BLaER1 (cell line): ENCODE data around the gene DENND5B.
"Not testable (repeated sequence)": the region's sequence is repeated elsewhere in the genome, so short reads cannot be mapped to it uniquely, and the experiment has no call there.

Source experiments
- H3K27ac ChIP-seq: shearing (Covaris generic); formaldehyde crosslinking; 2 replicates; pipeline ENCODE4 v1.8.1; 2022
- H3K27me3 ChIP-seq: shearing (Covaris generic); formaldehyde crosslinking; 2 replicates; pipeline ENCODE4 v1.8.1; 2022
- H3K36me3 ChIP-seq: shearing (Covaris generic); formaldehyde crosslinking; 2 replicates; pipeline ENCODE4 v1.8.1; 2022
- H3K4me1 ChIP-seq: shearing (Covaris generic); formaldehyde crosslinking; 2 replicates; pipeline ENCODE4 v1.8.1; 2022
- H3K4me2 ChIP-seq: shearing (Covaris generic); formaldehyde crosslinking; 2 replicates; pipeline ENCODE4 v1.8.1; 2022
- H3K4me3 ChIP-seq: shearing (Covaris generic); formaldehyde crosslinking; 2 replicates; pipeline ENCODE4 v1.8.1; 2022
- H3K9ac ChIP-seq: shearing (Covaris generic); formaldehyde crosslinking; 2 replicates; pipeline ENCODE4 v1.8.1; 2022
- H3K9me3 ChIP-seq: shearing (Covaris generic); formaldehyde crosslinking; 2 replicates; pipeline ENCODE4 v1.8.1; 2022
- H4K20me1 ChIP-seq: shearing (Covaris generic); formaldehyde crosslinking; 2 replicates; pipeline ENCODE4 v1.8.1; 2022
- Cebpa-rat ChIP-seq: shearing (Covaris generic); IDR thresholded peaks from 2 replicates; pipeline ENCODE4 v1.8.1; 2022

DENND5B gene

DNA sequence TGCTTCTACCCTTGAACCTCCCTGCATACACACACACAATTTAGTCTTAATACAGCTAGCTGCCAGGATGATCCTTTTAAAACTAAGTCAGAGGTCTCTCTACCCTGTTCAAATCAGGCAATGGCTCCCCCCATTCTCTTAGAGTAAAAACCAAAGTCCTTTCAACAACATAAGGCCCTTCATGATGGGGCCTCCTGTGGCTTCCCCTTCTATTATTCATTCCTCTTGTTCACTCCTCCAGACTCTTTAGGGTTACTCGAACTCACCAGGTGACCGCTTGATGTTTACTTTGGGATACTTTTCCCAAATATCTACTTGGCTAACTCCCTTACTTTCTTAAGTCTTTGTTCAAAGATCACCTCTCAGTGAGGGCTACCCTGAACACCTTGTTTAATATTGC lies 30.4 kb downstream of the DENND5B start:
- Histone ChIP-seq H3K4me3 (no peak overlapping the region), H3K36me3 (no peaks in the 10 kb centered on the region; the same call in 1 of the 2 replicates), H3K27me3 (no peaks in the 10 kb centered on the region), H3K4me1 (no peaks in the 10 kb centered on the region), H4K20me1 (peaks cover 7% of the 10 kb centered on the region; the same call in 1 of the 2 replicates), H3K9ac (no peak overlapping the region), H3K4me2 (no peak overlapping the region), H3K27ac (no peak overlapping the region), H3K9me3 (peaks cover 10% of the 10 kb centered on the region)
- TF ChIP-seq Cebpa-rat: no peak

DNA sequence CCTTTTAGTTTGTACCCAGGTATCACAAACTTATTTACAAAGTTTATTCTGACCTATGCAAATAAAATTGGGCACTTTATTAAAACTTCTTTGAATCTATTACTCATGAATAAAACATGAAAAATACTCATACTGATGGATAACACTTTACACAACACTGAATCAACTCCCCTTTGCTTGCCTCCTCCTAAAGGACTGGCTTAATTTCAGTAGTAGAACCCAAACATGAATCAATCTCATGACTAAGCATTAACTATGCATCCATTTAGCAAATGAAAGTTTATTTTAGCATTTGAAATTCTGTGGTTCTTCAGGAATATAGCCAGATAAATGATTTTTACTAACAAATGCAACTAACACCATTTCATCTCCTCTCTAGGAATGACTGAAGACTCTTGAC lies 32.4 kb downstream of the DENND5B start:
- H4K20me1 ChIP-seq: peaks cover 5% of the 10 kb centered on the region; the same call in 1 of the 2 replicates
- no peak overlapping the region for H3K4me3 ChIP-seq
- no peak overlapping the region for H3K4me2 ChIP-seq
- no peaks in the 10 kb centered on the region for H3K4me1 ChIP-seq
- H3K27me3 ChIP-seq: no peaks in the 10 kb centered on the region
- H3K36me3 ChIP-seq: no peaks in the 10 kb centered on the region; the same call in 1 of the 2 replicates
- no peak overlapping the region for H3K27ac ChIP-seq
- no peak overlapping the region for H3K9ac ChIP-seq
- peaks cover 12% of the 10 kb centered on the region for H3K9me3 ChIP-seq
- TF ChIP-seq Cebpa-rat: no peak

DNA sequence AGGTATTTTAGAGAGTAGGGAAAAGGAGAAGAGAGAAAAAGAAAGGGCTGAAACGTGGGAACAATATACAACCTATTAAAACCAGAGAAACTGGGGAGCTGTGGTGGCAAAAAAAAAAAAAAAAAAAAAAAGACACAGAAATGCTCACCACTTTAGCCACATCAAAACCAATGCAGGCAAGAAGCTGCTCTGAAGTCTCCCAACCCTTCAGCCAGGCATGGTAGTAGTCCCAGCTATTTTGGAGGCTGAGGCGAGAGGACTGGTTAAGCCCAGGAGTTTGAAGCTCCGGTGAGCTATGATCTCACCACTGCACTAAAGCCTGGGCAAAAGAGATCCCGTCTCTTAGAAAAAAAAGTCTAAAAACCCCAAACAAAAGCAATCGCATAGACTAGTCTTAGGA lies 33.2 kb downstream of the DENND5B start:
- Histone ChIP-seq H3K4me3 (no peak overlapping the region), H4K20me1 (peaks cover 5% of the 10 kb centered on the region; the same call in 1 of the 2 replicates), H3K36me3 (no peaks in the 10 kb centered on the region; the same call in 1 of the 2 replicates), H3K4me2 (no peak overlapping the region), H3K9ac (no peak overlapping the region), H3K4me1 (no peaks in the 10 kb centered on the region), H3K27me3 (no peaks in the 10 kb centered on the region), H3K27ac (no peak overlapping the region), H3K9me3 (peaks cover 12% of the 10 kb centered on the region)
- TF ChIP-seq Cebpa-rat: no peak

DNA sequence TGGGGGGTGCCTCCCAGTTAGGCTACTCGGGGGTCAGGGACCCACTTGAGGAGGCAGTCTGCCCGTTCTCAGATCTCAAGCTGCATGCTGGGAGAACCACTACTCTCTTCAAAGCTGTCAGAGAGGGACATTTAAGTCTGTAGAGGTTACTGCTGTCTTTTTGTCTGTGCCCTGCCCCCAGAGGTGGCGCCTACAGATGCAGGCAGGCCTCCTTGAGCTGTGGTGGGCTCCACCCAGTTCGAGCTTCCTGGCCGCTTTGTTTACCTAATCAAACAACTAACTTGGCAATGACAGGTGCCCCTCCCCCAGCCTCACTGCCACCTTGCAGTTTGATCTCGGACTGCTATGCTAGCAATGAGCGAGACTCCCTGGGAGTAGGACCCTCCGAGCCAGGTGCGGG lies 35.5 kb downstream of the DENND5B start:
- H3K9ac ChIP-seq, H3K27ac ChIP-seq, H3K36me3 ChIP-seq, H3K4me2 ChIP-seq, H3K4me1 ChIP-seq, H4K20me1 ChIP-seq, H3K27me3 ChIP-seq, H3K4me3 ChIP-seq: not testable (repeated sequence)
- H3K9me3 ChIP-seq: peaks cover 12% of the 10 kb centered on the region

DNA sequence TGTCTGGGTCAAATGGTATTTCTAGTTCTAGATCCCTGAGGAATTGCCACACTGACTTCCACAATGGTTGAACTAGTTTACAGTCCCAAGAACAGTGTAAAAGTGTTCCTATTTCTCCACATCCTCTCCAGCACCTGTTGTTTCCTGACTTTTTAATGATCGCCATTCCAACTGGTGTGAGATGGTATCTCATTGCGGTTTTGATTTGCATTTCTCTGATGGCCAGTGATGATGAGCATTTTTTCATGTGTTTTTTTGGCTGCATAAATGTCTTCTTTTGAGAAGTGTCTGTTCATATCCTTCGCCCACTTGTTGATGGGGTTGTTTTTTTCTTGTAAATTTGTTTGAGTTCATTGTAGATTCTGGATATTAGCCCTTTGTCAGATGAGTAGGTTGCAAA lies 40.3 kb downstream of the DENND5B start:
- H3K4me2 ChIP-seq, H3K4me3 ChIP-seq, H3K9me3 ChIP-seq, H3K4me1 ChIP-seq, H3K27me3 ChIP-seq, H4K20me1 ChIP-seq, H3K9ac ChIP-seq, H3K36me3 ChIP-seq, H3K27ac ChIP-seq: not testable (repeated sequence)

DNA sequence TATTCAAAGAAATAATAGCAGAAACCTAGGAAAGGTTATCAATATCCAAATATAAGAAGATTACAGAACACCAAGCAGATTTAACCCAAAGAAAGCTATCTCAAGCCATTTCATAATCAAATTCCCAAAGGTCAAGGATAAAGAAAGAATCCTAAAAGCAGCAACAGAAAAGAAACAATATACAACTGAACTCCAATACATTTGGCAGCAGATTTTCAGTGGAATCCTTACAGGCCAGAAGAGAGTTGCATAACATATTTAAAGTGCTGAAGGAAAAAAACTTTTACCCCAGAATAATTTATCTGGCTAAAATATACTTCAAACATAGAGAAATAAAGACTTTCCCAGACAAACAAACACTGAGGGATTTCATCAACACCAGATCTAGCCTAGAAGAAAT lies 54.3 kb downstream of the DENND5B start:
- Histone ChIP-seq H3K9me3 (peaks cover 35% of the 10 kb centered on the region), H3K4me1 (no peaks in the 10 kb centered on the region), H3K27ac (no peak overlapping the region), H3K27me3 (no peaks in the 10 kb centered on the region), H3K9ac (no peak overlapping the region), H3K4me3 (no peak overlapping the region), H3K4me2 (no peak overlapping the region), H4K20me1 (no peaks in the 10 kb centered on the region), H3K36me3 (no peaks in the 10 kb centered on the region)
- TF ChIP-seq Cebpa-rat: no peak

DNA sequence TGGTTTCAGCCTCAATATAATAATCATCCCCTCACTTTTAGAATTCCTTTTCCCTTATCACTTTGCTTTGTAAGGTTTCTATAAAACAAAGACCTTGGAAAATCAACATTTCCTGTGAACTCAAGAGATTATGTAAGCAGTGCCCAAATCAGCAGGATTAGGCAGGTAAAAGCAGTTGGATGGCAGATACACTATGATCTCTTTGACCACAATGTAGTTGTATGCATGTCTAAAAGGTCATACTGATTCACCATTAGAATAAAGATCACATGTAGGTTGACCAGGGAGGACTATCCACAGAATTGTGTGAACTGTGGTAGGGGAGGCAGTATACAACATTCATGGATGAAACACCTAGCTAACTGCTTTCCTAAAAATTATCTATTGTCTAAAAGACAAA lies 57.5 kb downstream of the DENND5B start:
- TF ChIP-seq Cebpa-rat: no peak

DNA sequence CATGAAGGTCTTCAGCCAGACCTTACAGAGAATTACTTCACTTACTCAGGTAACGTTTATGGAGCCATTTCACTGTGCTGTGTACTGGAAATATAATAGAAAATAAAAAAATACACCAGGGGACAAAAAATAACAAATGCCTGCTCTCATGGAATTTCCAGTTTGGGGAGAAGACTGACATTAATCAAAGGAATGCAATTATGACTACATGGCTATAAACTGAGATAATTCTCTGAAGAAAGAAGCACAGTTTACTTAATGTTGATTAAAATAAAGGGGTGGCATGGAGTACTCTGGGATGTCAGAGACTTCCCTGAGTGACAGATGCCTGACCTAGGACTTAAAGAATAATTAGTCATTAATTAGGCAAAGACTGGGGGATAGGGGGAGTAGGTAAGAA lies 59.0 kb downstream of the DENND5B start:
- Histone ChIP-seq H3K27me3 (no peaks in the 10 kb centered on the region), H3K4me1 (no peaks in the 10 kb centered on the region), H3K27ac (no peak overlapping the region), H3K36me3 (no peaks in the 10 kb centered on the region), H3K4me3 (no peak overlapping the region), H4K20me1 (no peaks in the 10 kb centered on the region), H3K9me3 (no peaks in the 10 kb centered on the region), H3K9ac (no peak overlapping the region), H3K4me2 (no peak overlapping the region)
- no peak for TF ChIP-seq Cebpa-rat

More for the DNA sequence above, 57.5 kb downstream of the DENND5B start:
- Histone ChIP-seq H3K4me3 (no peak overlapping the region), H3K4me2 (no peak overlapping the region), H3K9me3 (peaks cover 8% of the 10 kb centered on the region), H4K20me1 (no peaks in the 10 kb centered on the region), H3K9ac (no peak overlapping the region), H3K27me3 (no peaks in the 10 kb centered on the region), H3K36me3 (no peaks in the 10 kb centered on the region), H3K4me1 (no peaks in the 10 kb centered on the region), H3K27ac (no peak overlapping the region)

DNA sequence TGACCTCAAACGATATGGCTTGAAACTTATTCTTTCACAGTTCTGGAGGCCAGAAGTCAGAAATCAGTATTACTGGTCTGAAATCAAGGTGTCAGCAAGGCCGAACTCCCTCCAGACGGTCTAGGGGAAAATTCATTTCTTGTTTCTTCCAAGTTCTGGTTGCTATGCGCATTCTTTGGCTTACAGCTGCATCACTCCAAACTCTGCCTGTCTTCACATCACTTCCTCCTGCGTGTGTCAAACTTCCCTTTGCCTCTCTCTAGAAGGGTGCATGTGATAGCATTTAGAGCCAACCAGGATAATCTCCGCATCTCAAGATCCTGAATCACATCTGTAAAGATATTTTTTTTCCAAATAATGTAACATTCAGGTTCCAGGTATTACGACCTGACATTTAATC lies 62.8 kb downstream of the DENND5B start:
- no peak overlapping the region for H3K4me3 ChIP-seq
- H3K36me3 ChIP-seq: no peaks in the 10 kb centered on the region
- H3K4me2 ChIP-seq: no peak overlapping the region
- H3K27me3 ChIP-seq: no peaks in the 10 kb centered on the region
- no peaks in the 10 kb centered on the region for H3K9me3 ChIP-seq
- no peak overlapping the region for H3K27ac ChIP-seq
- TF ChIP-seq Cebpa-rat: no peak
- peaks cover 9% of the 10 kb centered on the region; the same call in 1 of the 2 replicates for H3K4me1 ChIP-seq
- H3K9ac ChIP-seq: no peak overlapping the region
- H4K20me1 ChIP-seq: 0 out of 2 replicates have a peak, but pooled peaks cover 7% of the 10 kb centered on the region

DNA sequence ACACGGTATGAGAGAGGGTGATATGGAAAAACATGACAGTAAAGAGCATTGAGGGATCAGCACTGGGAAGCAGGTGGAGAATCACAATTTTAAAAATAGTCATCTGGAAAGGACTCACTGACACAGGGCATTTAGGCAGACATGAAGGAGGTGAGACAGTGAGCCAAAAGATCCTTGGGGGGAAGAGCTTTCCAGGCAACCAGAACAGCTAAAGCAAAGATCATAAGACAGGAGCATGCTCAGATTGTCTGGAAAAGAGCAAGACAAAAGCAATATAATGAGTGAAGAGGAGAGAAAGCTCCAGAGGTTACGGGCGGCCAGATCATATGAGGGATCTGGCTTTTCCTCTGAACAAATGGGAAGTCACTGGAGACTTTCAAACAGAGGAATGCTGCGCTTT lies 63.9 kb downstream of the DENND5B start:
- Histone ChIP-seq H3K4me2 (no peak overlapping the region), H3K4me3 (no peak overlapping the region), H3K27ac (no peak overlapping the region), H3K4me1 (peaks cover 9% of the 10 kb centered on the region; the same call in 1 of the 2 replicates), H3K9ac (no peak overlapping the region), H3K27me3 (no peaks in the 10 kb centered on the region), H4K20me1 (peaks cover 11% of the 10 kb centered on the region; the same call in 1 of the 2 replicates), H3K9me3 (no peaks in the 10 kb centered on the region), H3K36me3 (no peaks in the 10 kb centered on the region)
- TF ChIP-seq Cebpa-rat: no peak

DNA sequence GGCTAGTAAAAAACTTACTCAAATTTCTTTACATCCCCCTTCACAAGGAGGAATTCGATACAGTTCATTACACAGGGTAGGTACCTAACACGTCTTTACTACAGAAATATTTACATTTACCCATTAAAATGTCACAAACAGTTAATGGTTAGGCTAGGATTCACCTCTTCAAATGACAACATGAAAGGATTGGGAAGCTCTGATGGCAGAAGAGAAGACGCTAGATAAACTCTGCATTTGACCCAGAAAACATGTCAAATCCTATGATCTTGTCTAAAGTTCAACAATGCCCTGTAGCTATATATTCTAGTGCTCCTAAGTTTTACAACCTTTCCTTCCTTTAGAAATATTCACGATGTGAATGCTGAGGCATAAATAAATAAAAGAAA lies 64.8 kb downstream of the DENND5B start:
- TF ChIP-seq Cebpa-rat: no peak
- no peak overlapping the region for H3K4me3 ChIP-seq
- H3K4me2 ChIP-seq: no peak overlapping the region
- peaks cover 11% of the 10 kb centered on the region; the same call in 1 of the 2 replicates for H4K20me1 ChIP-seq
- H3K9ac ChIP-seq: no peak overlapping the region
- H3K36me3 ChIP-seq: no peaks in the 10 kb centered on the region
- no peaks in the 10 kb centered on the region for H3K27me3 ChIP-seq
- no peak overlapping the region for H3K27ac ChIP-seq
- peaks cover 9% of the 10 kb centered on the region; the same call in 1 of the 2 replicates for H3K4me1 ChIP-seq
- H3K9me3 ChIP-seq: no peaks in the 10 kb centered on the region
